Panc1 (cell line): ENCODE results near the gene SLC39A10.
A peak's percentile ranks its signal among the peaks of the same experiment; 100 is the strongest.

Source experiments
- CTCF ChIP-seq: fragments of 450-650 bp; IDR thresholded peaks from 2 replicates; pipeline ENCODE4 v1.5.1; 2017; ENCODE audit warnings: mild to moderate bottlenecking
- POLR2AphosphoS5 ChIP-seq: IDR thresholded peaks from 2 replicates; pipeline ENCODE4 v1.6.1; 2012; ENCODE audit warnings: mild to moderate bottlenecking, low read depth, low read length, moderate library complexity
- SIN3A ChIP-seq: IDR thresholded peaks from 2 replicates; pipeline ENCODE4 v1.6.1; 2012; ENCODE audit warnings: low read depth, mild to moderate bottlenecking, low read length, moderate library complexity, borderline replicate concordance; ENCODE audit not compliant: insufficient read depth
- TF ChIP-seq, protein P1 (sequence below), 2 experiments: IDR thresholded peaks; 2 replicates each; pipeline ENCODE4 v1.6.1; 2011 to 2012; ENCODE audit warnings: low read depth in 2 of 2, control low read depth in 1 of 2, low read length in 1 of 2, mild to moderate bottlenecking in 1 of 2, moderate library complexity in 1 of 2; ENCODE audit not compliant: insufficient read depth in 1 of 2

DNA sequence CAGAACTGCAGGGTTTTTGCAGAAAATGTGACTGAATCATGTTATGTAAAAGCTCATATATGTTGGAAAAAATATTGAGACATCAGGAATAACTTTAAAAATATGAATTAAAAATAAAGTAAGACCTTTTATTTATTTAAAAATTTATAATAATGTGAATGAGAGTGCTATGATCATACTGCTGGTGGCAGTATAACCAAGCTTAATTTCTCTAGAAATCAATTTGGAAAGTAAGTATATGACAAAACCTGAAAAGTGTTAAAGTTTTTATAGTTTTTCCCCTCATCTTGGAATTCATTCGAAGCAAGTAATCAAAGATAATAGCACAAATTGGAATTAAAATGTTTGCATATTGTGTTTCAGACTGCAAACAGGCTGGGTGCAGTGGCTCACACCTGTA lies 7.5 kb downstream of the SLC39A10 start:
- TF ChIP-seq CTCF (peak; percentile 21; the same call in 1 of the 2 replicates), SIN3A (no peak), POLR2AphosphoS5 (no peak)
- TF ChIP-seq, protein P1, sequence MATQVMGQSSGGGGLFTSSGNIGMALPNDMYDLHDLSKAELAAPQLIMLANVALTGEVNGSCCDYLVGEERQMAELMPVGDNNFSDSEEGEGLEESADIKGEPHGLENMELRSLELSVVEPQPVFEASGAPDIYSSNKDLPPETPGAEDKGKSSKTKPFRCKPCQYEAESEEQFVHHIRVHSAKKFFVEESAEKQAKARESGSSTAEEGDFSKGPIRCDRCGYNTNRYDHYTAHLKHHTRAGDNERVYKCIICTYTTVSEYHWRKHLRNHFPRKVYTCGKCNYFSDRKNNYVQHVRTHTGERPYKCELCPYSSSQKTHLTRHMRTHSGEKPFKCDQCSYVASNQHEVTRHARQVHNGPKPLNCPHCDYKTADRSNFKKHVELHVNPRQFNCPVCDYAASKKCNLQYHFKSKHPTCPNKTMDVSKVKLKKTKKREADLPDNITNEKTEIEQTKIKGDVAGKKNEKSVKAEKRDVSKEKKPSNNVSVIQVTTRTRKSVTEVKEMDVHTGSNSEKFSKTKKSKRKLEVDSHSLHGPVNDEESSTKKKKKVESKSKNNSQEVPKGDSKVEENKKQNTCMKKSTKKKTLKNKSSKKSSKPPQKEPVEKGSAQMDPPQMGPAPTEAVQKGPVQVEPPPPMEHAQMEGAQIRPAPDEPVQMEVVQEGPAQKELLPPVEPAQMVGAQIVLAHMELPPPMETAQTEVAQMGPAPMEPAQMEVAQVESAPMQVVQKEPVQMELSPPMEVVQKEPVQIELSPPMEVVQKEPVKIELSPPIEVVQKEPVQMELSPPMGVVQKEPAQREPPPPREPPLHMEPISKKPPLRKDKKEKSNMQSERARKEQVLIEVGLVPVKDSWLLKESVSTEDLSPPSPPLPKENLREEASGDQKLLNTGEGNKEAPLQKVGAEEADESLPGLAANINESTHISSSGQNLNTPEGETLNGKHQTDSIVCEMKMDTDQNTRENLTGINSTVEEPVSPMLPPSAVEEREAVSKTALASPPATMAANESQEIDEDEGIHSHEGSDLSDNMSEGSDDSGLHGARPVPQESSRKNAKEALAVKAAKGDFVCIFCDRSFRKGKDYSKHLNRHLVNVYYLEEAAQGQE (IDR thresholded peaks at IDR 0.05; ENCODE audit: insufficient read depth in 1 of 2, low read depth in 2 of 2, low read length in 1 of 2), result no peak
